COR-L47 (cell line): ENCODE data around the gene KIAA1191.

ENCODE experiments used
- DNase-seq: peaks from one replicate; lab custom pipeline; 2025; lab: John Stamatoyannopoulos, UW

The KIAA1191 gene

DNA sequence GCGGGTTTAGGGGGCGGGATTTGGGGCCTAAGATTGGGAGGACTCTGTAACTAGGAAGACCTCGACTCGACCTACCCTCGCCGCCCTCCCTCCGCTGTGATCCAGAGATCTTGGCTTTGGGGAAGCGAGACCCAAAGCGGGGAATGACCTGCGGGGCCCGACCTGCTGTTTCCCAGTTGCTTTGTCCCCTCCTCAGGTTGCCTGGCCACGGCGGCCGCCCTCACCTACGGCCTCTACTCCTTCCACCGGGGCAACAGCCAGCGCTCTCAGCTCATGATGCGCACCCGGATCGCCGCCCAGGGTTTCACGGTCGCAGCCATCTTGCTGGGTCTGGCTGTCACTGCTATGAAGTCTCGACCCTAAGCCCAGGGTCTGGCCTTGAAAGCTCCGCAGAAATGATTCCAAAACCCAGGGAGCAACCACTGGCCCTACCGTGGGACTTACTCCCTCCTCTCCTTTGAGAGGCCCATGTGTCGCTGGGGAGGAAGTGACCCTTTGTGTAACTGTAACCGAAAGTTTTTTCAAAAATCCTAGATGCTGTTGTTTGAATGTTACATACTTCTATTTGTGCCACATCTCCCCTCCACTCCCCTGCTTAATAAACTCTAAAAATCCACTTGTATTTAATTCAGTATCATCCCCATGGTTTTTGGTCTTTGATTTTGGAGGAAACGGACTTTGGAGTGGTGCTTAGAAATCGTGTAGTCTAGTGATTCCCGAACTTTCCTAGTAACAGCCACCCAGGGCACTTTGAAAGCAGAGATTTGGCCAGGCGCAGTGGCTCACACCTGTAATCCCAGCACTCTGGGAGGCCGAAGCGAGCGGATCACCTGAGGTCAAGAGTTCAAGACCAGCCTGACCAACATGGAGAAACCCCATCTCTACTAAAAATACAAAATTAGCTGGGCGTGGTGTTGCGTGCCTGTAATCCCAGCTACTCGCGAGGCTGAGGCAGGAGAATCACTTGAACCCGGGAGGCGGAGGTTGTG lies 27.9 kb upstream of the KIAA1191 start:
- peak; percentile 57 for DNase-seq

DNA sequence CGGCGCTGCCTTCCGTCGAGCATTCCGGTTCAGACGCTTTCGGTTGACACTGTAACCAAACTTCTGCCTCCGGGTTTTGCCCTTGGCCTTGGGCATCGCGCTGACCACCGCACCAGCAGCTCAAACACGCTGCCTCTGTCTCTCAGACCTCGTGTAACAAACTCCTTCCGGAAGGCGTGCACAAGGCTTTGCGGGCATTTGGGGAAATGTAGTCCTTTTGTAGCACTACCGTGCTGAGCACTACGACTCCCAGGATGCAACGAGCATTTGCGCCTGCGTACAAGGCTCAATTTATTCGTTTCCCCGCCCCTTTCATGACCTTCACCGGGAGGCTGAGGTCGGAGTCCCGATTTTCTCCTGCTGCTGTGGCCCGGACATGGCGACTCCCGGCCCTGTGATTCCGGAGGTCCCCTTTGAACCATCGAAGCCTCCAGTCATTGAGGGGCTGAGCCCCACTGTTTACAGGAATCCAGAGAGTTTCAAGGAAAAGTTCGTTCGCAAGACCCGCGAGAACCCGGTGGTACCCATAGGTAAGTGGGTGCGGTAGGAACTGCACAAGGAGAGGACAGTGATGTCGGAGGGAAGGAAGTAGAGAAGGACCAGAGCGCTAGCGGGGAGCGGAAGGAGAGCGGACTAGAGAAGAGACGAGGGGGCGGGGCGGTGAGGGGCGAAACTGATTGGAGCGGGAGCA lies 27.0 kb upstream of the KIAA1191 start, which contains the start of the genes HIGD2A and NOP16:
TSS of gene HIGD2A (plus strand) at position 308 of the 691 bp plus-strand sequence. CDS start at position 377, 69 bp downstream.
TSS of gene NOP16 (minus strand) at position 155 of the 691 bp plus-strand sequence. CDS start at position 96, 59 bp downstream.
- peak; percentile 98 for DNase-seq

DNA sequence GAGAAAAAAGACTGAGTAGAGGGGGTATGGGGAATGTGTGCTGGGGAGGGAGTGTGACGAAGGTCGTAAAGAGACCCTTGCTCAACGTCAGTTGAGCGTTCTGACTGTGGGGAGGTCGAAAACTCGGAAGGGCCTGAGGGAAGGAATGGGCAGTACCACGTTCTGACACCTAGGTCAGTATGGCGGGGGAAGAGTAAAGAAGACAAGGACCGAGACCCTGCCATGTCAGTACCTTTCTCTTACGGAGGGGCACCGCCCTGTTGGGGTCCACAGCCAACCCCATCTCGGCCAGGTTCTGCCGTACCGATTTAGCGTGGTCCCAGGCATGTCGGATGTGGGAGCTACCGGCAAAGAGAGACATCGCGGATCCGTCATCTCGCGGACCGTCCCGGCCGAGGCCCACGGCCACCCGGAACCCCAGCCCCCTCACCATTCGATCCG lies 26.5 kb upstream of the KIAA1191 start:
- no peak for DNase-seq

DNA sequence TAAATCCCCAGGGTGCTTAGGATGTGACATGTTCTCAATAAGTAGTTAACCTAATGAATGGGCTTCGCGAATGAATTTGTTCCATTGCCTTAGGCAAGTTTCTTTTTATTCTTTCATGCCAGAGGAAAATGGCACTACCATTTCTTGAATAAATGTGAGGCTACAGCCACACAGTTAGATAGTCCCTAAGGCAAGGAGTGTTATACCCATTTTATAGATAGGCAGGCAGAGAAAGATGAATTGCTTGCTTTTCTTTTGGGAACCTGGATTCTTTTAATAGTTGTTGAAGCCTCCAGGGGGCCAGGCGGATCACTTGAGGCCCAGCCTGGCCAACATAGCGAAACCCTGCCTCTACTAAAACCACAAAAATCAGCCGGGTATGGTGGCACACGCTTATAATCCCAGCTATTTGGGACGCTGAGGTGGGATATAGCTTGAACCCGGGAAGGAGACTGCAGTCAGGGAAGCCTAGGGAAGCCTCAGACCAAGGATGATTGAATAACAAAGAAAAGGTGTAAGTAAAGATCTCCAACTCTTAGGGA lies 25.9 kb upstream of the KIAA1191 start:
- no peak for DNase-seq

DNA sequence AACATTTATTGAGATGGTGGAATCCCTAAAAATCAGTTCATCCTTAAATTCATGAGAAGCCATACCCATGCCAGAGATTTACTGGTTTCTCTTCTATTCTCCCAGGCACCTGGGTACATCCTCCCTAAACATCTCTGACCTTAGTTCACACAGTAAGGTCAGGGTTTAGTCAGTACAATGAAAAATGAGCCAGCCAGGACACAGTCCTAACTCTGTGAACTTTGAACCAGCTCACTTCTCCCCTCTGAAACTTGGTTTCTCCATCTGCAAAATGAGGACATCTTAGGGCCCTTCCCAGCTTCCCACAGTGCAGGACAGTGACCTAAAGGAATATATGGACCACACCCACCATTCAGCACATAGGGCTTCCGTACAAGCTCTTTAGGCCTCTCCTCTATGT lies 24.9 kb upstream of the KIAA1191 start:
- no peak for DNase-seq

DNA sequence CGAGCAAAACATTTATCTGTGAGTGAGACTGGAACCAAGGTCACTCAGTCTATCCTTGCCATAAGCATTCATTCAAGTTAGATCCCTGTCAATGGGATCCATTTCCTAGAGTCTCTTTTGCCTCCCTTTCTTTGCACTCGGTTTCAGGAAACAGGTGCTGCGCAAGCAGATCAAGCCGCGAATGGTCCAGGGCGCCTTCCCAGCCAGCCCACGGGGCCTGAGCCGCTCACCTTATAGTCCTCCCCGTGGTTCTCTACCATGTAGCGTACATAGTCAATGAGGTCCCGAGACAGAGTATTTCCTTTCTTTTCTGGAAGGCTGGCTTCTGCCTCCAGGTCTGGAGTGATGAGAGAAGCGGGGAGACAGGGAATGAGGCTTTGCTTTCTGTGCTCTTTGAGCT lies 23.4 kb upstream of the KIAA1191 start:
- DNase-seq: no peak

DNA sequence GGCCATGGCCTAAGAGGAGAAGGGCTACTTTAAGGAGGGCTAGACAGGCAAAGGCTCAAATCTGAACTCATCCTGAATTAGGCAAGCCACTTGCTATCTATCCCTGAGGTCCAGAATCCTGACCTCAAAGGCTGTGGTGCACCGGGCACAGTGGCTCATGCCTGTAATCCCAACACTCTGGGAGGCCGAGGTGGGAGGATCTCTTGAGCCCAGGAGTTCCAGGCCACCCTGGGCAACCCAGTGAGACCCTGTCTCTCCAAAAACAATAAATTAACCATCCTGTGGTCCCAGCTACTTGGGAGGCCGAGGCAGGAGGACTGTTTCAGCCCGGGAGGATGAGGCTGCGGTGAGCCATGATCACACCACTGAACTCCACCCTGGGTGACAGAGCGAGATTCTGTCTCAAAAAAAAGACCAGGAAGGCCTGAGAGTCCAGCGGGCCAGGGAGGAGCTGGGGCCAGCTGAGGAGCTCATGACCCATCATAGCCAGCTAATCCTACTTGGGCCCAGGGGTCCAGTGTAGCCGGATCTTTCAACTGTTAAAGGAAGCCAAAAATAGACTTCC lies 22.9 kb upstream of the KIAA1191 start:
- DNase-seq: no peak

DNA sequence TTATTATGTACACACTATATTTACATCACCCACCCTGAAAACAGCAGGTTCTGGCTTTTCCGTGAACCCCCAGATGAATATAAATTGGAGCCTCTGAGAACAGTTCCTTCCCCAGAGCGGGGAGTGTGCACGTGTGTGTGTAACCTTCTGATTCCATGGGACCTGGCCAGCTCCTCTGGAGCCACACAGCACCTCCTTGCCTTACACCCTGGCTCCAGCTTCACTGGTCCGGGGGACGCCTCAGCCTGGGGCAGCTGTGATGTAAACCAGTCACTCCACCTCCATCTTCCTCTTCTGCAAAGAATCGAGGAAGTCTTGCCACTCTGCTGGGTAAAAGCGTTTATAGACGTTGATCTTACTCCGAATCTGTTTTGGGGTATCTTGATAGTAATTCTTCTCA lies 22.4 kb upstream of the KIAA1191 start:
- no peak for DNase-seq

DNA sequence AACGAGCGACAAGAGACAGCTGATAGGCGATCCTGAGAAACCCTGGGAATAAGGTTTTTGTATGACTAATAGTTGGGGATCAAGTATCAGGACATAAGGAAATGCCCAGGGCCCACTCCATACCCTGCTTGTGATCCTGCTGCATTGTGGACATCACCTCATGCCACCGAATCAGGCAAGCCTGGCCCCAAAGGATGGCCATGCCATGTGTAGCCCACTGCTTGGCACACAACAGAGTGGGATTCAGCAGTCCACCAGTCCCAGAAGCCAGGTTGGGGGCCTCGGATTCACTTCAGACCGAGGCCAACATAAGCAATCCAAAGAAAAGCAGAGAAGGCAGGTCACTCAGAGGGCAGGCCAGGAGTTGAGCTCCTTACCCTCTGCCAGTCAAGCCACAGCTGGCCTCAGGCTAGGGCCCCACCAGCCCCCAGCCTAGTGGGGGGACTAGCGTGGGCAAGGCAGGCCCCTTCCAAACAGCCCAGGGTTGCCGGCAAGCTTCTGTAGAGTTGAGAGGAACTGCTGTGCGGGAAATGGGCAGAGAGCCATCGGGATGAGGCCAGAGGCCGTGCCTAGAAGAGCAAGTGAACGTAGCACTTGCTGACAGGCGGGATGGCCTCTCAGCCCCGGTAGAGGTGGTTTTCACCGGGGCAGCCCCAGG lies 21.8 kb upstream of the KIAA1191 start:
- DNase-seq: no peak

DNA sequence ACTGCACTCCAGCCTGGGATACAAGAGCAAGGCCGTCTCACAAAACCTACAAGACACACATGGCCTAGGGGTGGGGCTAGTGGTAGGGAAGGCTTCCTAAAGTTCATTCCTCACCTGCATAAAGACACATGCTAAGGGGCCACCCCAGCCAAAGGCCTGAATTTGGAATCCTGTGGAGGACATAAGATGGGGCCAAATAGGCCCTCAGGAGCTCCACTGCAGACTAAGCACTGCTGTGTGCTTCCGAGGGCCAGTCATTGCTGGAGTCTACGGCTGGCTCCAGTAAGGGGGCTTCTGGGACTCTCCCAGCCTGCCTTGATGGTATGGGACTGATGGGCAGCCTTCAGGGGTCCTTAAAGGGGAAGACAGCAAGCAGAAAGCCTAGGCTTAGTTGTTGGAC lies 21.2 kb upstream of the KIAA1191 start:
- no peak for DNase-seq

DNA sequence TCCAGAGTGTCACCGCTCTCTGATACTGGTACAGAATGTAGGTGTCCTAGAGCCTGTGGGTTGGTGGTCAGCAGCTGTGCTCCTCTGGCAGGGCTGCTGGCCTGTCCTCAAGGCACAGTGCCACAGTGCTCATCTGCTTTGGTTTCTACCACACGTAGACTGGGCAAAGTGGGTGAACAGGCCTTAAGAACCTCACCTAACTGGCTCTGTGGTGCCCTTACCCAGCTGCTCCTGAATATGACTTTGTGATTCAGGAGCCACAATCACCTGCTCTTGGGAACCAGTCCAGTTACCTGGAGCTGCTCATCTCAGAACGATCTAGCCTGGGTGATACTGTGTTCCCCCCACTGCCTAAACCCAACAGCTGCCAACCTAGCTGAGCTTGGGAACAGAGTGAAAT lies 20.4 kb upstream of the KIAA1191 start:
- DNase-seq: no peak

DNA sequence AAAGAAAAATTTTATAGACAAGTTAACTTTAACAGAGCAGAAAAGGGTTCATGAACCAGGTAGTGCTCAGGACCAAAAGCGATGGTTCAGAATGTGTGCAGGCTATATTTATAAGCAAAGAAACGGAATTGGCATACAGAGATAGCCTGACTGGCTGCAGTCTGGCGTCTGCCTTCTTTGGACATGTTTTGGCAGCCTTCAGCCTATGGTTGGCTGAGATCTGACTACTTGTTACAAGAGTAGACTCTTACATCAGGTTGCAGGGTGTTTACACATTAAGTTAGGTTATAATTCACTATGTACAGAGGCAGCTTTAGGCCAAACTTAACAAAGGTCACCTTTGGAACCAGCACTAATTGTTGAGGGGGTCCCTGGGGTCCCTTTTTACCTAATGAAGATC lies 19.9 kb upstream of the KIAA1191 start:
- DNase-seq: no peak

DNA sequence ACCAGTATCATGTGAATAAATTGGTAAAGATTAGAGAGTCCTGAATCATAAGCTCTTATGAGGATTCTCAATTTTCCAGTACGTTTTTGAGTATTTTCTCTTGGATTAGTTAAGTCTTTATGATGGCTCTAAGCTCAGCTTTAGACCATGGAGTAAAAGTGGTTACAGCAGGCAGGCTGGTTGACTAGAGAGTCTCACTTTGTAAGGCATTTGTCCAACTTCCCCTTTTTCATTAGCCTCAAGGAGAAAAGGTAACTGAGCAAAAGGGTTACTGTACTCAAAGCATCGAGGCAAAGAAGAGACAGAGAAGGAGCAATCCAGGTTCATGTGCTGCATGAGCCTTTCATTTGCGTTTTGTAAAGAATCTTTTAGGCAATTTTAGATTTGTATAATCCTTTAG lies 18.3 kb upstream of the KIAA1191 start:
- DNase-seq: no peak

DNA sequence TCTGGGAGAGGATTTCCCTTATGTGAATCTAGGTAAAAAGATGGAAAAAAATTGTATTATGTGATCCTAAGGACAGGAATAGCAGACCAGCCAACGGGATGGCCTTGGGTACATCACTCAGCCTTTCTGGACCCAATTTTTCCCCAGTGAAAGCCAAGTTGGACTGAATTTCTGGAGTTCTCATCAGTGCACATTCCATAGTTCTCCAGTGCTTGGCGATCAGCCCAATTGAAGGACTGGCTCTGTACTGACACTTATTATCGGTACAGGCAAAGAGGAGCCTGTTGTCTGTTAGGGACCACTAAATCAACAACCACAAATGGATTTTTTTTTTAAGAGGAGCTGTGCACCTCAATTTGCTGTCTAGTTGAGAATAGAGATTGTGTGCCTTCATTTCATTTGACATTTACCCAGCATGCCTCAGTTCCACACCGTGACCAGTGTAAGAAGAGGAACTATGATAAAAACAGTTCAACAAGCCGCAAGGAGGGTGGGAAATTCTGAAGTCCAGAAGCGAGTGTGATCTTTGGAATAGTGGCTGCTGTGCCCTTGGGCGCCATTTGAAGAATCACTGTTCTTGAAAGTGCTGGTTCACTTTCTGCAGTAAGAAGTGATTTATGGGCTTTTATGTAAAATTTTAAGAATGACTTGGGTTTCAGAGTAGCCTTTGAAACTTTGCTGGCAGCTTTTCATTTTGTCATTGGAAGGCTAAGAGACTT lies 11.7 kb upstream of the KIAA1191 start:
- DNase-seq: no peak

DNA sequence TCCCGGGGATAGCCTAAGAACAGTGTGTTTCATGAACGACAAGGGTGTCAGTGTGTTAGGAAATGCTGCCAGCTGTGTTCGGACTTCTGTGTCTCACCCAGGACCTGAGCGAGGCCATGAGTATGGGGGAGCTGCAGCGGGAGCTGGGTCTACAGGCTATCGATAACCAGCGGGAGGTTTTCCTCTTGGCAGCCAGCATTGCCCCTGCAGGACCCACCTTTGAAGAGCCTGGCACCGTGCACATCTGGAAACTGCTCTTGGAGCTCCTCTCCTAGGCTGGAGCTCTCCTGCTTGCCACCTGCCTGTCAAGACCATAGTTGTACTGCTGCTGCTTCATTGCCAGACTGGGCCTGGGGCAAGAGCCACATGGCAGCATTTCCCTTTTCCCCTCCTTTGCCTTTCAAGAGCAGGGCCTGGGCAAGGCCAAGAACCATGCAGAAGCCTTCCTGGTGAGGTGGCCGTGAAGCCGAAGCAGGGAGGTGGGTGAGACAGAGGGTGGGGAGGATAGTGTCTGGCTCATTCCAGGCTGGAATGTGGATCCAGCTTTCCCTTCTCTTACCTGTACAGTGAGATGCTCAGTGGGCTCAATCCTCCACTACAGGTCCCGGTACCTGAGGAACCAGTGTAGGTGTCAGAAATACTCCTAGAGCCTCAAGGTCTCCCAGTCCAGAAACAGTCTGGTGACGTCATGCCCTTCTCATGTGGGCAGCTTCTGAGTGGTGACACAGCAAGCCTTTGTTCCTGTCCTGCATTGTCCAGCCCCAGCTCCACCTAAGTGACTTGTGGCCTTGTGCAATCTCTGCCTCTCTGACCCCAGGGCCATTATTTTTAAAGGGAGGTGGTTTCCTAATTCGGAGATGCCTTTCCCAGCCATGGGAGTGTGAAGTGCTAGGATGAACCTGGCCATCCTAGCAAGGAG lies 10.3 kb upstream of the KIAA1191 start:
- no peak for DNase-seq

DNA sequence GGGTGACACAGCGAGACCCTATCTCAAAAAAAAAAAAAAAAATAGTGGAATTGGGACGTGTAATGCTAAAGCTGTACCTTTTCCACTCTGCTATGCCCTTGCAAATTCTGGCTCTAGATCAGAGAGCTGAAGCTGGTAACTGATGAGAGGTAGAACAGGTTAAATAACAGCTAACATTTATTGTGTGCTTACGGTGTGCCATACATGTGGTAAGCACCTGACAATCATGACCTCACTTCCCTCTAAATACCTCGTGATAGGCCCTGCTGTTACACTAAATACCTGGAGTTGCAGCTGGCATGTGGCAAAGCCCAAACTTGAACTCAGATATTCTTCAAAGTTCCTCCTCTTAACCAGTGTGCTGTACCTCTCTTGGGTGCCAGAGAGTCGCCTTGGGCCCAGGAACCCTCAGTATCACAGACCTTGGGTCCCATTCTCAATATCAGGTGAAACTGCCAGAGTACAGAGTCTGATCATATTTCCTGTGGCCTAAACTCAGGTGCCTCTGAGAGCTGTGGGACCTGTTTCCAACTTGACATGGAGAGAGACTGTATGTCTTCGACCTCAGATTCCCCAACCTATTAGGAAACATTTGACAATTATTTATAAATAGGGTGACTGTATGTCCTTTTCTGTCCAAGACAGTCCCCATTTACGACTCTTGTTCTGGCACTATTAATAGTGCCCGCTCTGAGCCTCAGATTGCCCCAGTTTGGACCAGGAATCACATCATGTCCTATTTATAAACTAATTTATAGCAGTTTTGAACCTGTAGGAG lies 8.6 kb upstream of the KIAA1191 start:
- no peak for DNase-seq

DNA sequence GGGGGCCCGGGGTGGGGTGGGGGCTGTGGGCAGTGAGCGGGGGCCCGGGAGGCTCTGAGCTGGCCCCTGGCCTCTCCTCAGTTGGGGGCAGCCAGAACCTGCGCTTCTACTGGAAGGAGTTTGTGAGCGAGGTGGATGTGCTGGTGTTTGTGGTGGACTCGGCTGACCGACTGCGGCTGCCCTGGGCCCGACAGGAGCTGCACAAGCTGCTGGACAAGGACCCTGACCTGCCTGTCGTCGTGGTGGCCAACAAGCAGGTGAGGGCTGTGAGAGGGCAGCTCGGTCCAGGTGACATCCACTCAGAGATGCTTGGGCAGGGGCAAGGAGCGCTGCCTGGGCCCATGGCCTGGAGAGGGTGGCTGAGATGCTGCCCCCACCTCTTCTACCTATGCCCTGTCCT lies 7.2 kb upstream of the KIAA1191 start:
- no peak for DNase-seq

DNA sequence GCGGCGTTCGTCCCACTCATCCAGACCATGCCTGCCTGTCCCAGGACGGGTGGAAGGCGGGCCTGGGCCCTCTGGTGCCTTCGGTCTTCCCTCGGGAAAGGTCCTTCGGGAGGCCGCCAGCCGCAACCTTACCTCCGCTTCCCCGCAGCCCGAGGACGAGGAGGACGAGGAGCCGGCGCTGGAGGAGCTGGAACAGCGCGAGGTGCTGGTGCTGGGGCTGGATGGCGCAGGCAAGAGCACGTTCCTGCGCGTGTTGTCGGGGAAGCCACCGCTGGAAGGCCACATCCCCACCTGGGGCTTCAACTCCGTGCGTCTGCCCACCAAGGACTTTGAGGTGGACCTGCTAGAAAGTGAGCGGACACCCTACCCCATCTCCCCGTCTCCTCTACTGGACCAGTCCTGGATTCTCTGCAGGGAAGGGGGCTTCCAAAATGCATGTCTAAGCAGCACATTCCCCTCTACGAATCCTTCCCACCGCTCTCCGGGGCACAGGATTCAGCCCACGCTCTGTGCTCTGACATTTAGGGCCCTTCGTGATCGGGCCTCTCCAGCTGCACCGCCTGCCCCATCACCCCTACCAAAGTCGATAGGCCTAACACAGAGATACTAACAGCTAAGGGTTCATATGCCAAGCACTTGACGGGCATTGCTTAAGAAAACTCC lies 4.8 kb upstream of the KIAA1191 start:
- DNase-seq: no peak
